ENCODE results near the gene TAF4. TPM values are rescaled to one million over a fixed set of nuclear protein-coding genes. Genes with fewer than 3 reads are reported as not detected.

The TAF4 gene
- total and polyA plus RNA-seq, 2 of the 13 experiments (the other 11 are each of a cell fraction or from before 2014, with no cell fraction given) = 5.9 to 12.0 TPM

- TF ChIP-seq ZBTB40 (IDR thresholded peaks at IDR 0.05) (no peak), ZBTB40 (CRISPR knock-in tag; IDR thresholded peaks at IDR 0.05) (no peak), STAT6 (CRISPR knock-in tag; IDR thresholded peaks at IDR 0.05; ENCODE audit: borderline replicate concordance) (no peak), ZNF44 (CRISPR knock-in tag; IDR thresholded peaks at IDR 0.05) (no peak), ZZZ3 (CRISPR knock-in tag; IDR thresholded peaks at IDR 0.05; ENCODE audit: borderline replicate concordance) (no peak), CBX1 (IDR thresholded peaks at IDR 0.05; ENCODE audit: low read depth) (no peak), REST (IDR thresholded peaks at IDR 0.05; ENCODE audit: borderline replicate concordance in 1 of 2, low read depth in 1 of 2, low read length in 2 of 2) (peak; percentile 0 to 42; a peak in 3 of 4 replicates), ZNF674 (CRISPR knock-in tag; IDR thresholded peaks at IDR 0.05; ENCODE audit: low read depth) (no peak), HNF4A (CRISPR knock-in tag; IDR thresholded peaks at IDR 0.05) (peak; percentile 81)
Measured at GRCh38 chr20:61949714-61950640, 115.7 kb downstream of the TAF4 start (continued).

All from HepG2 (cell line).